SK-N-MC (cell line): ENCODE data around the gene AP4M1.

ENCODE experiments used
- EZH2 ChIP-seq: fragments of 200-600 bp; sonication (generic); IDR thresholded peaks from one replicate; pipeline ENCODE4 v1.6.1; 2017; ENCODE audit warnings: antibody characterized with exemption
- POLR2AphosphoS5 ChIP-seq: IDR thresholded peaks from 2 replicates; pipeline ENCODE4 v1.6.1; 2012; ENCODE audit warnings: mild to moderate bottlenecking, low read depth, low read length, borderline replicate concordance

DNA sequence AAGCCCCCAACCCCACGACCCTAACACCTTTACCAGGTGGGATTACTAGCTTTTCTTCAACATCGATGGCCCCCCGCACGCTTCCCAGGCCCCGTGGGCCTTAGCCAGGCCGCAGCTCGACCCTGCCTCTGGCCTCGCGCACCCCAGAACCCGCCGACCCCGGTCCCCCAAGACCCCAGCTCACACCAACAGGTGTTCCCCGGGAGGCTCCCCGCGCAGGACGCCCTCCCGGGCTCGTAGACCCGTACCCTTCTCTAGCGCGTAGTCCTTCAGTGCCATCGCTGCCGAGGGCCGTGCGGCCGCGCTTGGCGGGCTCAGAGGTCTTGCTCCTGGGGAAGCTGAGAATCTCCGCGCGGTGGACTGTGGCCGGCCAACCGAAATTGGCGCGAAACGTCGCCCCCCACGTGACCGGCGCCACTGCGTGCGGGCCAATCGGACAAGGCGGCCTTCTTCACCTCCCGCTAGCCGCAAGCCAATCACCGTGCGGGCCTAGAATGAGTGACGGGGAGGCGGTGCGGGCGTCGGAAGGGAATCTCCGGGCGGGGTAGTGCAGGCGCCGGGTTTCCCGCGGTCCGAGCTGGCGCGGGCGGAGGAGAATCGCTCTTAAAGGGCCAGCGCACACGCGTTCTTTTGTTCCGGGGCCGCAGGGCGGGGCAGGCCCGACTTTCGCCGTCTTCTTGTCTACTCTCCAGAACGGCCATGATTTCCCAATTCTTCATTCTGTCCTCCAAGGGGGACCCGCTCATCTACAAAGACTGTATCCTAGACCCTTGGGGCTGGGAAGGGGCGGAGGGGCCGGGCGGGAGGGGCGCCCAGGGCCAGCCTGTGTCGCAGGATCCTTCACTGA, at the start of gene AP4M1, which contains the start of gene MCM7:
- TF ChIP-seq EZH2, result no peak
- peak; percentile 75 for TF ChIP-seq POLR2AphosphoS5
